C4-2B (cell line): Measurements from ENCODE around the gene ETV5.

ENCODE experiments used
- CTCF ChIP-seq: fragments of 450-650 bp; conservative IDR thresholded peaks from 2 replicates; pipeline ENCODE4 v1.5.1; 2017; ENCODE audit warnings: mild to moderate bottlenecking
- ZFX ChIP-seq: fragments of 450-650 bp; IDR thresholded peaks from 2 replicates; pipeline ENCODE4 v1.6.1; 2017

GRCh38 chr3:186053954-186054791, 54.7 kb downstream of the ETV5 start:
- TF ChIP-seq CTCF (no peak), ZFX (no peak)
